Lower leg skin (tissue), 4 donors: ENCODE measurements around the gene TBX4. TPM values are rescaled to one million over a fixed set of nuclear protein-coding genes. Genes with fewer than 3 reads are reported as not detected.

ENCODE experiments used
- DNase-seq, 2 donors: peaks; one replicate each; pipeline ENCODE4 v3.0.0-alpha.2; 2019; ENCODE audit warnings: low spot score in 2 of 2
- H3K4me3 ChIP-seq: fragments of 200-600 bp; sonication (generic); 2 replicates; pipeline ENCODE4 v1.5.1; 2017; ENCODE audit warnings: mild to moderate bottlenecking, low read depth; ENCODE audit not compliant: poor library complexity, severe bottlenecking
- POLR2A ChIP-seq, 2 donors: fragments of 450-650 bp; IDR thresholded peaks; one replicate each; pipeline ENCODE4 v1.6.1; 2016 to 2017; ENCODE audit warnings: antibody characterized with exemption in 2 of 2, mild to moderate bottlenecking in 1 of 2, moderate library complexity in 1 of 2
- WGBS, 2 donors: methylation state at CpG; one replicate each; pipeline ENCODE4 v1.1.5; 2018; 5-methylcytosine and 5-hydroxymethylcytosine counted together
- intact Hi-C: fragments of 100-400 bp; cut with DNase I; formaldehyde crosslinking; loops from one replicate; pipeline ENCODE4 v1.15.0; 2023; ENCODE audit warnings: low total_unique reads
- total RNA-seq, 4 donors: library from RNA; depleted of rRNA; stranded (reverse); fragments of >200 nt; gene quantifications; one replicate each; pipeline ENCODE4 v1.1.0, GENCODE V29; 2016
- TF ChIP-seq, protein P1 (sequence below), 3 donors: fragments of 450-650 bp; IDR thresholded peaks; one replicate each; pipeline ENCODE4 v1.5.1; 2016; ENCODE audit warnings: antibody characterized with exemption in 3 of 3, mild to moderate bottlenecking in 3 of 3, moderate library complexity in 2 of 3

The TBX4 gene
- total RNA-seq, 4 donors from 2014 or later: 0.53 TPM; not detected in 3

DNA sequence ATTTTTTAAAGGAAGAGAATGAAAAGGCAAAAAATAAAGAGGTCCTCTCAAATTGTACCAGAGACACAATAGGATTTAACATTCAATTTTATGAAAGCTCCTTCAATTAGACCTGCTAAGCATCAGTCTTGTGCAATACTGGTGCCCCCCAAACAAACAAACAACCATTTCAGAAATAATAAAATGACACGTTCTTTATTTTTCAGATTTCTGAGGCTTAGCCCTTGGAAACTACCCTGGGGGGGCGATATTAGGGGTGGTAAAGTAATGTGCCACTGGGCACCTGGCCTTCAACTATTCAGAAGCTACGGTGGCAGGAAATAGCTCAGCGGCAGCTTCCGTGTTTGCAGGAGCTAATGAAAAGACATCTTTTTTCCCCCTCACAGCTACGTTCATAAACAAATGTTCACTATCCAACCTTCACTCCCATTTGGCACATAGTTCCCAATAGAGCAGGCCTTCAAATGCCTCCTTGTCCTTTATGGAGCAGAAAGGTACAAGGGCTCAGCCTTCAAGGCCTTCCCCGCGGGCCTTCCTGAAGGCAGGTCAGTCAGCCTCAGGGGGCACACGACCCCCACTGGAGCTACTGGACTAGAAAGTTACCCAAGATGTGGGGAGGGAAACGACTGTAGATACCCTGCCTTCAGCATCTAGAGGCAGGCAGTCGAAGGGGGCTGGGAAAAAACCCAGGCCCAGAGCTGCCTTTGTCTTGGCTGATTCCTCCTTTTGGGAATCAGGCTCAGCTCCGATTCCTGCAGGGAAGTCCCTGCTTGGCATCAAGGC is 44.1 kb downstream of the TBX4 start:
- no peak for DNase-seq
- TF ChIP-seq POLR2A (IDR thresholded peaks at IDR 0.05): no peak
- intact Hi-C loops: no loop called here
- H3K4me3 ChIP-seq: no peak overlapping the region
- 83 to 84% methylated on average over 12 of the region's 12 CpGs for WGBS, 2 donors

DNA sequence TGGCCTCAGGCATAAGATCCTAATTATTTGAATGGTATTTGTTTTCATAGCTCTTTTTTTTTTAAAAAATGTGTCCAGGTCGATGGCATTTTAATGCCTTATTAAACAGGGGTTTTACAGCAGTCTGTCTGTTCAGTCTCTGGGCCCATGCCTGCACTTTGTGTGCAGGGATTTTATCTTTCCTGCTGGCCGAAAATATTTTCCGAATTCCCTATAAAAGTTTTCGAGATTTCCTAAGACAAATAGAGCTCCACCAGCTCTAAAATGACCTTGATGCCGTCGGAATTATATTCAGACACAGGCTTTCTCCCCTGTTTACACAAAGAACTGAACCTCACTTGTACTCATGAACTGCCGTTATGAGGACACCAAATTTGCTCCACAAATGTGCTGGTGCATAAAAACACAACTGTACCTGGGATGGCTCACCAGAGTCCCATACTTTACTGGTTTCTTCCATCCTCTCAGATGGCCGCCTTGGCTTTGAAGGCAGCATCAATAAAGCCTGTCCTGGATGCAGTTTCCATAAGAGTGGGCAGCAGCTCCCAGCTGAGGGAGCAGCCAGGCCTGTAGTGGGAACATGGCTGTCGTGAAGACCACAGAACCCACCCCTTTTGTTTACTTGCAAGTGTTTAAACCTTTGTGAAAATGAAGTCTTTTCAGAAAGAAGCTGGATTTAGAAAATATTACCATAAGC is 44.9 kb downstream of the TBX4 start:
- intact Hi-C loops: no loop called here
- WGBS, 2 donors: 80 to 86% methylated on average over 9 of the region's 9 CpGs
- TF ChIP-seq, protein P1, sequence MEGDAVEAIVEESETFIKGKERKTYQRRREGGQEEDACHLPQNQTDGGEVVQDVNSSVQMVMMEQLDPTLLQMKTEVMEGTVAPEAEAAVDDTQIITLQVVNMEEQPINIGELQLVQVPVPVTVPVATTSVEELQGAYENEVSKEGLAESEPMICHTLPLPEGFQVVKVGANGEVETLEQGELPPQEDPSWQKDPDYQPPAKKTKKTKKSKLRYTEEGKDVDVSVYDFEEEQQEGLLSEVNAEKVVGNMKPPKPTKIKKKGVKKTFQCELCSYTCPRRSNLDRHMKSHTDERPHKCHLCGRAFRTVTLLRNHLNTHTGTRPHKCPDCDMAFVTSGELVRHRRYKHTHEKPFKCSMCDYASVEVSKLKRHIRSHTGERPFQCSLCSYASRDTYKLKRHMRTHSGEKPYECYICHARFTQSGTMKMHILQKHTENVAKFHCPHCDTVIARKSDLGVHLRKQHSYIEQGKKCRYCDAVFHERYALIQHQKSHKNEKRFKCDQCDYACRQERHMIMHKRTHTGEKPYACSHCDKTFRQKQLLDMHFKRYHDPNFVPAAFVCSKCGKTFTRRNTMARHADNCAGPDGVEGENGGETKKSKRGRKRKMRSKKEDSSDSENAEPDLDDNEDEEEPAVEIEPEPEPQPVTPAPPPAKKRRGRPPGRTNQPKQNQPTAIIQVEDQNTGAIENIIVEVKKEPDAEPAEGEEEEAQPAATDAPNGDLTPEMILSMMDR (IDR thresholded peaks at IDR 0.05): no peak
- no peak for TF ChIP-seq POLR2A (IDR thresholded peaks at IDR 0.05)
- H3K4me3 ChIP-seq: no peak overlapping the region
- DNase-seq: no peak

DNA sequence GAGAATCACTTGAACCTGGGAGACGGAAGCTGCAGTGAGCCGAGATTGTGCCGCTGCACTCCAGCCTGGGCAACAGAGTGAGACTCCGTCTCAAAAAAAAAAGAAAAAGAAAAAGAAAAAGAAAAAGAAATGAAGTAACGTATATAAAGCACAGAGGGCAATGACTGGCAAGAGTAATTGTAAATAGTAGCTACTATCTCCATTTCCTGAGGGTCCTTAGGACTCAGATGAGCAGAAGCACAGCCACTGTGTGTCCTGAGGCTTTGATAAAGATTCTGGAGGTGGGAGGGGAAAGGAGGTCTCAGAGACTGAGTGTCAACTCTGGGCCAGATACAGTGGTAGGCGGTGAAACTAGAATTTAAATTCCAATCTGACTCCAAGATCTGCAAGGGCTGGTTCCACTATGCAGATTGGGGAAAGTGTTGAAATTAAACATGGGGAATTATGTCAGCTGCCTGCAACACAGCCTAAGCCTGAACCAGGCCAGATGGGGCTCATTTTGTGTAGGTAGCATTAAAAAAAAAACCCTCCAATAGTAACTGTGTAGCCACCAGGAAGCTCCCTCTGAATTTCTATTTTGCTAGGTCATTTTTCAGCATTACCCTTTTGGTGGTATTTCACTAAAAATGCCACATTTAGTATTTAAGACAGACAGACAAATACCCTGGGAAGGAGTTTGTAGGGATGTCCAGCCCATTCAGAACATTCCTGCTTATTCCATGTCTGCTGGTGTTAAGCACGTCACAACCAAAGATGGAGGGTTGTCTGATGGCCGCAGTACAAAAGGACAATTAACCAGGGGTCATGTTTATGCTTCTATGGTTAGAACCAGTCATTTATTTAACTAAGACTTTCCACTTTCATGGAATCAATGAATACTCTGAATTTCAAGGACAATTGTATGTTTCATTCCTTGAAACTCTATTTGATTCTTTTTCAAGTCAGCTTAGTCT is 46.1 kb downstream of the TBX4 start:
- 93% methylated on average over 8 of the region's 8 CpGs for WGBS, 2 donors
- H3K4me3 ChIP-seq: no peak overlapping the region
- DNase-seq: no peak
- intact Hi-C loops: no loop called here
- no peak for TF ChIP-seq POLR2A (IDR thresholded peaks at IDR 0.05)
- TF ChIP-seq, protein P1 (IDR thresholded peaks at IDR 0.05): no peak

DNA sequence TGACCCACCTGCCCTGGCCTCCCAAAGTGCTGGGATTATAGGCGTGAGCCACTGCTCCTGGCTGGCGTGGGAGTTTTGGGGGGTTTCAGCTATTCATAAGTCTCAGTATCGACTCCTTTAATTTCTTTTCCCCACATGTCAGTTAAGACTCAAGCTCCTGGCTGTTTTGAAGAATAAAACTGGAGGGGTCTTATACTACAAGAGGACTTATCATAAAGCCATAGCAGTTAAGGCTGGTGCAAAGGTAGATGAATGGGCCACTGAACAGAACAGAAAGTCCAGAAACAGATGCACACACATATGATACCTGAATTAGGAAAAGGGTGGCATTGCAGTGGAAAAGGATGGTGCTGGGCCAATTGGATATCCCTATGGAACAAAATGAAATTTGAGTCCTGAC is 47.4 kb downstream of the TBX4 start:
- intact Hi-C loops: no loop called here
- no peak overlapping the region for H3K4me3 ChIP-seq
- TF ChIP-seq, protein P1 (IDR thresholded peaks at IDR 0.05): no peak
- TF ChIP-seq POLR2A (IDR thresholded peaks at IDR 0.05): no peak
- WGBS, 2 donors: 96 to 98% methylated on average over 3 of the region's 3 CpGs
- no peak for DNase-seq

DNA sequence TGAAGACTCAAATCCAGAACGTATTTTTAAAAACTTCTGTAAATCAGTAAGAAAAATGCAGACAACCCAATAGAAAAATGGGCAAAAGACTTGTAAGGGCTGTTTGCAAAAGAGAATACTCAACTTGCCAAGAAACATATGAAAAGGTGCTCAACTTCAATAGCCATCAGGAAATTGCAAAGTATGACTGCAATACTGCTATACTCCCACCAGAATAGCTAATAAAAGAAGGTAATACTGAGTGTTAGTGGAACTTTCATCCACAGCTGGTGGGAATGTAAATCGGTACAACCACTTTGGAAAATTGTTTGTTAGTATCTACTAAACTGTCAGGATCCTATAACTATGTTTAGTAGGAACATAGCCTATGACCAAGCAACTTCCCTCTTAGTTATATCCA is 48.1 kb downstream of the TBX4 start:
- no peak for DNase-seq
- 81 to 87% methylated on average over 2 of the region's 2 CpGs for WGBS, 2 donors
- TF ChIP-seq, protein P1 (IDR thresholded peaks at IDR 0.05): no peak
- TF ChIP-seq POLR2A (IDR thresholded peaks at IDR 0.05): no peak
- intact Hi-C loops: no loop called here
- no peak overlapping the region for H3K4me3 ChIP-seq
